OCI-LY3 (cell line): Measurements from ENCODE around the gene SREK1.

Experiments used
- EZH2phosphoT487 ChIP-seq: fragments of 200-600 bp; shearing (Covaris generic); IDR thresholded peaks from 2 replicates; pipeline ENCODE4 v1.6.1; 2018; ENCODE audit warnings: antibody characterized with exemption, mixed run types, low read depth
- TF ChIP-seq, protein P1 (sequence below): fragments of 200-600, 300-600 bp; sonication (generic); IDR thresholded peaks from 2 replicates; pipeline ENCODE4 v1.5.1; 2014; ENCODE audit warnings: antibody characterized with exemption, low read length, low read depth

GRCh38 chr5:66186108-66186507, 42.0 kb downstream of the SREK1 start:
- TF ChIP-seq EZH2phosphoT487, result no peak
- TF ChIP-seq, protein P1, sequence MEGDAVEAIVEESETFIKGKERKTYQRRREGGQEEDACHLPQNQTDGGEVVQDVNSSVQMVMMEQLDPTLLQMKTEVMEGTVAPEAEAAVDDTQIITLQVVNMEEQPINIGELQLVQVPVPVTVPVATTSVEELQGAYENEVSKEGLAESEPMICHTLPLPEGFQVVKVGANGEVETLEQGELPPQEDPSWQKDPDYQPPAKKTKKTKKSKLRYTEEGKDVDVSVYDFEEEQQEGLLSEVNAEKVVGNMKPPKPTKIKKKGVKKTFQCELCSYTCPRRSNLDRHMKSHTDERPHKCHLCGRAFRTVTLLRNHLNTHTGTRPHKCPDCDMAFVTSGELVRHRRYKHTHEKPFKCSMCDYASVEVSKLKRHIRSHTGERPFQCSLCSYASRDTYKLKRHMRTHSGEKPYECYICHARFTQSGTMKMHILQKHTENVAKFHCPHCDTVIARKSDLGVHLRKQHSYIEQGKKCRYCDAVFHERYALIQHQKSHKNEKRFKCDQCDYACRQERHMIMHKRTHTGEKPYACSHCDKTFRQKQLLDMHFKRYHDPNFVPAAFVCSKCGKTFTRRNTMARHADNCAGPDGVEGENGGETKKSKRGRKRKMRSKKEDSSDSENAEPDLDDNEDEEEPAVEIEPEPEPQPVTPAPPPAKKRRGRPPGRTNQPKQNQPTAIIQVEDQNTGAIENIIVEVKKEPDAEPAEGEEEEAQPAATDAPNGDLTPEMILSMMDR, result no peak
